Memory B cell (primary cell): ENCODE data around the gene TRMT5.
A peak's percentile ranks its signal among the peaks of the same experiment; 100 is the strongest.

ENCODE experiments used
- ATAC-seq: fragments of 150-1000 bp; cut with Tn5 transposase; 2 replicates; pipeline ENCODE4 v1.10.0; 2021; ENCODE audit warnings: low read depth, mild to moderate bottlenecking, moderate library complexity
- DNase-seq, 2 donors: peaks; one replicate each; pipeline ENCODE4 v3.0.0; 2022; ENCODE audit warnings: low spot score in 2 of 2
- H3K27ac Mint-ChIP-seq: one replicate; pipeline ENCODE4 v1.8.0; 2022; ENCODE audit warnings: mild to moderate bottlenecking, moderate library complexity, mixed read lengths
- H3K27me3 Mint-ChIP-seq: one replicate; pipeline ENCODE4 v1.8.0; 2022; ENCODE audit warnings: mixed read lengths
- H3K36me3 Mint-ChIP-seq: one replicate; pipeline ENCODE4 v1.8.0; 2022; ENCODE audit warnings: mild to moderate bottlenecking, mixed read lengths
- H3K4me1 Mint-ChIP-seq: one replicate; pipeline ENCODE4 v1.8.0; 2022; ENCODE audit warnings: mixed read lengths
- H3K4me3 Mint-ChIP-seq: one replicate; pipeline ENCODE4 v1.8.0; 2022; ENCODE audit warnings: mild to moderate bottlenecking, moderate library complexity, mixed read lengths
- H3K9me3 Mint-ChIP-seq: one replicate; pipeline ENCODE4 v1.8.0; 2022; ENCODE audit warnings: mixed read lengths

TRMT5 gene

GRCh38 chr14:60945984-60946383, 34.9 kb downstream of the TRMT5 start:
- ATAC-seq = no peak
- H3K9me3 Mint-ChIP-seq = no peaks in the 10 kb centered on the region
- no peaks in the 10 kb centered on the region for H3K27me3 Mint-ChIP-seq
- no peak overlapping the region for H3K27ac Mint-ChIP-seq
- peaks cover 14% of the 10 kb centered on the region for H3K36me3 Mint-ChIP-seq
- no peak for DNase-seq
- H3K4me1 Mint-ChIP-seq = no peaks in the 10 kb centered on the region
- no peak overlapping the region for H3K4me3 Mint-ChIP-seq

GRCh38 chr14:60944204-60944603, 36.7 kb downstream of the TRMT5 start:
- H3K4me1 Mint-ChIP-seq = peaks cover 3% of the 10 kb centered on the region
- H3K4me3 Mint-ChIP-seq = no peak overlapping the region
- peaks cover 14% of the 10 kb centered on the region for H3K36me3 Mint-ChIP-seq
- DNase-seq (no peak), ATAC-seq (no peak)
- no peaks in the 10 kb centered on the region for H3K9me3 Mint-ChIP-seq
- H3K27me3 Mint-ChIP-seq = no peaks in the 10 kb centered on the region
- H3K27ac Mint-ChIP-seq = no peak overlapping the region

GRCh38 chr14:60943637-60944032, 37.2 kb downstream of the TRMT5 start:
- DNase-seq = no peak
- ATAC-seq = no peak
- H3K27me3 Mint-ChIP-seq = no peaks in the 10 kb centered on the region
- H3K9me3 Mint-ChIP-seq = no peaks in the 10 kb centered on the region
- no peak overlapping the region for H3K4me3 Mint-ChIP-seq
- peaks cover 14% of the 10 kb centered on the region for H3K36me3 Mint-ChIP-seq
- H3K4me1 Mint-ChIP-seq = peaks cover 5% of the 10 kb centered on the region
- no peak overlapping the region for H3K27ac Mint-ChIP-seq

- Mint-ChIP-seq H3K27me3 (no peaks in the 10 kb centered on the region), H3K4me1 (peaks cover 5% of the 10 kb centered on the region), H3K4me3 (no peak overlapping the region), H3K9me3 (no peaks in the 10 kb centered on the region), H3K36me3 (peaks cover 9% of the 10 kb centered on the region), H3K27ac (no peak overlapping the region)
- DNase-seq (no peak), ATAC-seq (no peak)
Measured at GRCh38 chr14:60935319-60935718, 45.6 kb downstream of the TRMT5 start.

GRCh38 chr14:60933920-60934655, 46.8 kb downstream of the TRMT5 start:
- Mint-ChIP-seq H3K36me3 (peaks cover 9% of the 10 kb centered on the region), H3K27ac (no peak overlapping the region), H3K4me1 (peaks cover under 1% of the 10 kb centered on the region), H3K27me3 (no peaks in the 10 kb centered on the region), H3K9me3 (no peaks in the 10 kb centered on the region), H3K4me3 (no peak overlapping the region)
- no peak for ATAC-seq
- DNase-seq = no peak

GRCh38 chr14:60931218-60931617, 49.7 kb downstream of the TRMT5 start:
- Mint-ChIP-seq H3K27me3 (no peaks in the 10 kb centered on the region), H3K36me3 (peaks cover 5% of the 10 kb centered on the region), H3K27ac (no peak overlapping the region), H3K9me3 (no peaks in the 10 kb centered on the region), H3K4me1 (peaks cover 4% of the 10 kb centered on the region), H3K4me3 (no peak overlapping the region)
- no peak for DNase-seq
- ATAC-seq = no peak

- peak; percentile 94 for ATAC-seq
- no peak overlapping the region for H3K27ac Mint-ChIP-seq
- peaks cover 4% of the 10 kb centered on the region for H3K4me1 Mint-ChIP-seq
- no peak overlapping the region for H3K4me3 Mint-ChIP-seq
- H3K9me3 Mint-ChIP-seq = no peaks in the 10 kb centered on the region
- no peaks in the 10 kb centered on the region for H3K27me3 Mint-ChIP-seq
- H3K36me3 Mint-ChIP-seq = no peaks in the 10 kb centered on the region
- no peak for DNase-seq
Measured at GRCh38 chr14:60926002-60926401, 54.9 kb downstream of the TRMT5 start.

GRCh38 chr14:60925286-60925685, 55.6 kb downstream of the TRMT5 start:
- H3K4me3 Mint-ChIP-seq = no peak overlapping the region
- no peak overlapping the region for H3K27ac Mint-ChIP-seq
- ATAC-seq (no peak), DNase-seq (no peak)
- no peaks in the 10 kb centered on the region for H3K27me3 Mint-ChIP-seq
- no peaks in the 10 kb centered on the region for H3K9me3 Mint-ChIP-seq
- peaks cover 4% of the 10 kb centered on the region for H3K4me1 Mint-ChIP-seq
- H3K36me3 Mint-ChIP-seq = no peaks in the 10 kb centered on the region

GRCh38 chr14:60922050-60922449, 58.8 kb downstream of the TRMT5 start:
- Mint-ChIP-seq H3K9me3 (no peaks in the 10 kb centered on the region), H3K27me3 (no peaks in the 10 kb centered on the region), H3K27ac (no peak overlapping the region), H3K4me3 (no peak overlapping the region), H3K36me3 (peaks cover 3% of the 10 kb centered on the region), H3K4me1 (no peaks in the 10 kb centered on the region)
- no peak for ATAC-seq
- DNase-seq = no peak
